HuH-7 (cell line): ENCODE results near the gene PTGDR2.
"Not testable (repeated sequence)": the region's sequence is repeated elsewhere in the genome, so short reads cannot be mapped to it uniquely, and the experiment has no call there.

Experiments
- DNase-seq: peaks from one replicate; pipeline ENCODE4 v3.0.0; 2011; ENCODE audit warnings: low spot score

The PTGDR2 gene

GRCh38 chr11:60841797-60842667 is 13.7 kb downstream of the PTGDR2 start, which contains the start of gene CCDC86:
Gene CCDC86, plus strand, starts transcription at chr11:60842113. Its CDS starts 12 bp downstream, at chr11:60842125.
- DNase-seq, result peak; percentile 100

GRCh38 chr11:60840470-60841430 is 15.0 kb downstream of the PTGDR2 start:
- no peak for DNase-seq

GRCh38 chr11:60838132-60838531 is 17.6 kb downstream of the PTGDR2 start:
- peak; percentile 96 for DNase-seq

- no peak for DNase-seq
Observed at GRCh38 chr11:60836866-60837515, 18.8 kb downstream of the PTGDR2 start.

GRCh38 chr11:60835534-60835846 is 20.3 kb downstream of the PTGDR2 start:
- no peak for DNase-seq

GRCh38 chr11:60834742-60835533 is 20.8 kb downstream of the PTGDR2 start:
- DNase-seq, result no peak

- no peak for DNase-seq
Observed at GRCh38 chr11:60831501-60832079, 24.2 kb downstream of the PTGDR2 start.

- peak; percentile 97 for DNase-seq
Observed at GRCh38 chr11:60831143-60831500, 24.6 kb downstream of the PTGDR2 start.

GRCh38 chr11:60830478-60831142 is 25.1 kb downstream of the PTGDR2 start:
- no peak for DNase-seq

GRCh38 chr11:60825790-60826189 is 30.0 kb downstream of the PTGDR2 start:
- DNase-seq, result no peak

- no peak for DNase-seq
Observed at GRCh38 chr11:60825118-60825517, 30.6 kb downstream of the PTGDR2 start.

GRCh38 chr11:60823745-60824306 is 31.9 kb downstream of the PTGDR2 start:
- not testable (repeated sequence) for DNase-seq

- DNase-seq, result no peak
Observed at GRCh38 chr11:60821827-60822599, 33.7 kb downstream of the PTGDR2 start.

GRCh38 chr11:60818057-60818456 is 37.7 kb downstream of the PTGDR2 start:
- no peak for DNase-seq

GRCh38 chr11:60816590-60817157 is 39.1 kb downstream of the PTGDR2 start:
- DNase-seq, result no peak

GRCh38 chr11:60814112-60814511 is 41.6 kb downstream of the PTGDR2 start:
- DNase-seq, result no peak

- DNase-seq, result no peak
Observed at GRCh38 chr11:60813324-60813723, 42.4 kb downstream of the PTGDR2 start.

- DNase-seq, result no peak
Observed at GRCh38 chr11:60810569-60810968, 45.2 kb downstream of the PTGDR2 start.

- DNase-seq, result no peak
Observed at GRCh38 chr11:60810151-60810550, 45.6 kb downstream of the PTGDR2 start.
